CD4-positive, alpha-beta T cell treated with Interleukin-15 for 1 hour (primary cell): ENCODE data around the gene FLII.

Experiments used
- DNase-seq: peaks from one replicate; pipeline ENCODE4 v3.0.0-alpha.2; 2020

FLII gene

GRCh38 chr17:18213666-18214270 lies 44.8 kb downstream of the FLII start:
- DNase-seq, result no peak

GRCh38 chr17:18208092-18208491 lies 50.4 kb downstream of the FLII start:
- no peak for DNase-seq

- DNase-seq, result no peak
Observed at GRCh38 chr17:18206962-18207361, 51.6 kb downstream of the FLII start.

- no peak for DNase-seq
Observed at GRCh38 chr17:18205861-18206260, 52.7 kb downstream of the FLII start.

- no peak for DNase-seq
Observed at GRCh38 chr17:18203308-18203707, 55.2 kb downstream of the FLII start.

GRCh38 chr17:18201108-18201507 lies 57.4 kb downstream of the FLII start:
- no peak for DNase-seq

- no peak for DNase-seq
Observed at GRCh38 chr17:18198530-18198929, 60.0 kb downstream of the FLII start.

GRCh38 chr17:18197535-18198194 lies 60.9 kb downstream of the FLII start:
- no peak for DNase-seq

GRCh38 chr17:18195246-18195645 lies 63.3 kb downstream of the FLII start:
- DNase-seq, result no peak
